Putamen (tissue), 1 donor: ENCODE results near the gene PTCH1.

Experiments used
- DNase-seq: peaks from one replicate; pipeline ENCODE4 v3.0.0-alpha.2; 2016; ENCODE audit warnings: low spot score

PTCH1 gene

DNA sequence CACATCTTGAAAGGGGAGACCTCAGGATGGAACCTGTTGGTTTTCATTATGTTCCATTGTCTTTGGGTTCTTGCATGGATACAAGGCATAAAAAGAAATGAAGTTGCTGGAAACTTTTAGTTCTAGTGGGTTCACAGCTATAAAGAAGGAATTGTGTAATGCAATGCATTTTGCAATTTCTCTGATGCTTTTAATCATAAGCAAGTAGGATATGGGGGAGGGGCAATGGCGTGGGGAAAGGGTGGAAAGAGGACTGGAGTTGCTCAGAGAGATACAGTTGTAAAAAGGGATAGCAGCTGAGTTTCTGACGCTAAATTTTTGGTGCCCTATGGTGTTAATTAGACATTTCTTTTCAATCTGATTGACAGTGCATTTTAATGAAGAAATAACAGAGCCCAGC is 110.7 kb downstream of the PTCH1 start:
- no peak for DNase-seq

- no peak for DNase-seq
Measured at GRCh38 chr9:95399261-95399660, 117.5 kb downstream of the PTCH1 start.
